ENCODE data around the gene AIG1. TPM values are rescaled to one million over a fixed set of nuclear protein-coding genes. Genes with fewer than 3 reads are reported as not detected.
"Not testable (repeated sequence)": the region's sequence is repeated elsewhere in the genome, so short reads cannot be mapped to it uniquely, and the experiment has no call there.

AIG1 gene
- total RNA-seq, 2 experiments from 2014 or later, result 11.7 to 12.1 TPM

DNA sequence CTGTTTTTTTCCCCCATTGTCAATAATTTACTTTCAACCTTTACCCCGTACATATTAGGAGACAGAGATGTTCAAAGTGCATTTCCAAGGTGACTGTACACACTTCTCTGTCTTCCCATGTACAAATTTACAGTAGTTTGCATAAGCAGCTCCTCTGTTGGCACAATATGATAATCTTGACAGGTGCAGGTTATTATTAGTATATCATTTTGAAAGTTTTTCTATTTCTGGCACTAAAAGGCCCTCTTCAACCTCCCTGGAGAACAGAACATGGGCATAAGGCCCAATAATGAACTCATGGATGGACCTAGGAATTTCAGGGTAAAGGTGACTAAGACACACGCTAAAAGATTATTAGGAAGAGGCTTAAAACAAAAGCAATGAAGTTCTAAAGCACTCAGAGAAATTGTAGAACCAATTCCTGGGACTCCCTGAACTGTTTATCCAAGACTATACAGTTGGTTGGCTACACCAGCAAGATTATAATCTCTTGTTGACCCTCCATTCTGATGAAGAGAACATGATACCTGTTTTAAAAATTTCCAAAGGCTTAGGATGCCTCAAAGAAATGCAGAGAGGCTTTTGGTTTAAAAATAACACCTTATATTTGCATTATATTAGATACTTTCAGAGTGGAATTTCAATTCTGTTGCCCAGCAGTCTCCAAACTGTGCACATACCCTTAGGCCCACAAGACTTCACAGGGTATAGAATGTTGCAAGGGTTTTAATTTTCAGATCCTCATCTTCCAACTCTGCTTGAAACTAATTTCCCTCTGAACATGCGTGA, 1.1 kb downstream of the AIG1 start:
- no peaks in the 10 kb centered on the region for H3K36me3 Mint-ChIP-seq (ENCODE audit: low read depth)
- H3K27ac Mint-ChIP-seq, result peak overlapping the region; percentile 93
- CTCF ChIA-PET, result interaction anchor here (1.3 kb wide), 1 partner anchor 14 kb away, joined by 3 read pairs; no protein-coding TSS in a partner anchor
- peaks cover 2% of the 10 kb centered on the region for H3K9me3 Mint-ChIP-seq
- DNase-seq, result no peak
- peak overlapping the region; percentile 82 for H3K4me3 Mint-ChIP-seq
- H3K27me3 Mint-ChIP-seq, result no peaks in the 10 kb centered on the region
- H3K4me1 Mint-ChIP-seq, result peaks cover 28% of the 10 kb centered on the region
- POLR2A ChIA-PET, result no interaction called here

DNA sequence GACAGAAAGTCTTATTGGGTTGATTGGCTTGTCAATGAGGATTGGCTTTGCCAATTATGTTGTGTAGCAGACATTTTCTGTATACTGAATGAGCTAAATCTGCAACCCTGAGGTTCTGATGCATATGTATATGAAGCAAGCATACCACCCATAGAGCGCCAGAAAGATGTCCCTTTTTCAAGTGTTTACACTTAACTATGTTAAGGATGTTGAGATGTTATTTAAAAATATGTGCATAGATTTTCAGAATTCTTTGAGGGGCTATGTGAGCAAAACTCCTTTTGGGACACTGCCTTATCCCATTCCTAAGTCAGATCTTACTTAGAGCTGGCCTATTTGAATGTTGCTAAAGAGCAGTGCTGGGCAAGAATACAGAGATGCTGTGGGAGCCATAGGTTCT, 1.9 kb downstream of the AIG1 start:
- Mint-ChIP-seq H3K36me3 (ENCODE audit: low read depth) (no peaks in the 10 kb centered on the region), H3K4me3 (no peak overlapping the region), H3K9me3 (peaks cover 2% of the 10 kb centered on the region), H3K27me3 (no peaks in the 10 kb centered on the region), H3K27ac (no peak overlapping the region), H3K4me1 (peaks cover 28% of the 10 kb centered on the region)
- no peak for DNase-seq
- CTCF ChIA-PET, result interaction anchor here (0.5 to 1.3 kb wide), 2 partner anchors 13 to 411 kb away, joined by 3 read pairs; no protein-coding TSS in a partner anchor
- POLR2A ChIA-PET, result no interaction called here

DNA sequence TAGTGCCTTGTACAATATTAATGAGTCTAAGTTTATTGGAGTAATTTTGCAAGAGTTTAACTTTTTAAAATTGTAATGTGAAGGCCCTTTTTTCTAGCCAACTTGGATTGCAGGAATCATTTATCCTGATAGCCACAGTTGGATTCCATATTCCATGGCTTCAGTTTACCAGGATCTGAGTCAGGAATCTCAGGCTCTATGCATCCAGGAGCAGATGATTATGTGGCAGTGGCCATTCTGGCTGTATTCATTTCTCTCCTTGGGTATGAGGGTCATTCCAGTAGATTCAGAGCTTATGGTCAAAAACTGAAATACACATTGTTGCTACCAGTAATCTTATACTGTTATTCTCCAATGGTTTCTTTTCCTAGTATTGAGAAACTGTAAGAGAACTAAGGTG, 2.9 kb downstream of the AIG1 start:
- Mint-ChIP-seq H3K4me1 (peaks cover 28% of the 10 kb centered on the region), H3K4me3 (no peak overlapping the region), H3K27me3 (no peaks in the 10 kb centered on the region), H3K27ac (no peak overlapping the region), H3K9me3 (peaks cover 2% of the 10 kb centered on the region), H3K36me3 (ENCODE audit: low read depth) (no peaks in the 10 kb centered on the region)
- POLR2A ChIA-PET, result no interaction called here
- DNase-seq, result no peak
- CTCF ChIA-PET, result no interaction called here

DNA sequence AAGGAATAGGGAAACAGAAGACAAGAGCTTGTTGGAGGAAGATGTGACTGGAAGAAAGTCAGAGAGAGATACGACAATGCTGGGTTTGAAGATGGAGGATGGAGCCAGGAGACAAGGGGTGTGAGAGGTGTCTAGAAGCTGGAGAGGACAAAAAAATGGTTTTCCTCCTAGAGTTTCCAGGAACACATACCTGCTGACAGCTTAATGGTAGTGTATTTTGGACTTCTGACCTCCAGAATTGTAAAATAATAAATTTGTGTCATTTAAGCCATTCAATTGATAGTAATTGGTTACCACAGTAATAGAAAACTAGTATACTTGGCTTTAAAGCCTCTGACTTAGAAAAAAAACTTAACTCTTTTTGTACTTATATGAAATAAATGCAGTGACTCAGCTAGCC, 3.6 kb downstream of the AIG1 start:
- Mint-ChIP-seq H3K27me3 (no peaks in the 10 kb centered on the region), H3K27ac (no peak overlapping the region), H3K4me1 (peaks cover 25% of the 10 kb centered on the region), H3K36me3 (ENCODE audit: low read depth) (no peaks in the 10 kb centered on the region), H3K4me3 (no peak overlapping the region), H3K9me3 (peaks cover 2% of the 10 kb centered on the region)
- ChIA-PET CTCF (interaction anchor here (0.9 kb wide), 1 partner anchor 19 kb away, joined by 3 read pairs; no protein-coding TSS in a partner anchor), POLR2A (no interaction called here)
- DNase-seq, result no peak

DNA sequence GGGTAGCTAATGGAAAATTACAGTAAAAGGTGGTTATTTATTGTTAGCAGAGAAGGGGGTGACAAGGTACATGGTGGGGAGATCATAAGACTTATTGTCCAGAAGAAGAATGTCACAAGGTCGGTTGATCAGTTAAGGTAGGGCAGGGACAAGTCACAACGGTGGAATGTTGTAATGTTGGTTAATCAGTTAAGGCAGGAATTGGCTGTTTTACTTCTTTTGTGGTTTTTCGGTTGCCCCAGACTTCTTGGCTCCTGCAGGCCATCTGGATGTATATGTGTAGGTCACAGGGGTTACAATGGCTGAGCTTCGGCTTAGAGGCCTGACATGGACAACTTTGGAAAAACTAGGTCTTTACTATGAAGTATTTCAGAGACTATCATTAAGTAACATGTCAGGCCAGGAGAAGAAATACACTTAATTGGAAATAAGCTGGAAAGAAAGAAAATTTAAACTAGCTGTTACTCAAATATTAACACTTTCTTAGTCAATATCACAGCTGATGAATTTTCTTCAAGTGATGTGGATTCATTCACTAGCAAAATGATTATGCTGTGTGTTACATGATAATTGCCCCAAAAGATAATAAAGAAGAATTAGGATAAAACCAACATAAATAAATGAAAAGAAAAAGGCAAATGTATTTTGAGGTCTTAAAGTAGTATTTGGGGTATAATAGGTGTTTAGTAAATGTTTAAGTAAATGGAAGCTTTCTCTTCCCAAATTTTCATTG, 4.4 kb downstream of the AIG1 start:
- POLR2A ChIA-PET, result no interaction called here
- Mint-ChIP-seq H3K4me1 (peaks cover 17% of the 10 kb centered on the region), H3K4me3 (no peak overlapping the region), H3K9me3 (peaks cover 2% of the 10 kb centered on the region), H3K27me3 (no peaks in the 10 kb centered on the region), H3K27ac (no peak overlapping the region), H3K36me3 (ENCODE audit: low read depth) (no peaks in the 10 kb centered on the region)
- no peak for DNase-seq
- CTCF ChIA-PET, result interaction anchor here (0.9 kb wide), 1 partner anchor 20 kb away, joined by 3 read pairs; no protein-coding TSS in a partner anchor

DNA sequence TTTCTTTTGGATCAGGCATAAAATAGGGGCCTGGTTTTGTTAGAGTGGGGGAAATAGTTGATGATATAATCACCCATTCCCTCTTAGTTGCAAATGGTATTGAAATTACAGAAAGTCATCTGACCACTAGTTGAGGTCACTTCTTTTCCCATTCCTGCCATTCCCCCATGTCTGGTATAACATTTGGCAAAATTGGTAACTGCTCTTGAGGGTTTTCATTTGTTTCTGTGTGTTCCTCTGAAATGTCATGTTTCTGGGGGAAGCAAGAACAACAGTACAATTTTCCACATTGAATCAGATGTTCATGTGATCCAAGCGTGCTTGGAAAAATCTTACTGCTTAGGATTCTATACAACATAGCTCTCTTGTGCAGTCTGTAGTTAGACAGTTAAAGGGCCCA, 7.3 kb downstream of the AIG1 start:
- H3K4me3 Mint-ChIP-seq, result no peak overlapping the region
- peaks cover 4% of the 10 kb centered on the region for H3K9me3 Mint-ChIP-seq
- H3K4me1 Mint-ChIP-seq, result no peaks in the 10 kb centered on the region
- no peaks in the 10 kb centered on the region for H3K36me3 Mint-ChIP-seq (ENCODE audit: low read depth)
- POLR2A ChIA-PET, result no interaction called here
- CTCF ChIA-PET, result no interaction called here
- no peak for DNase-seq
- no peak overlapping the region for H3K27ac Mint-ChIP-seq
- H3K27me3 Mint-ChIP-seq, result no peaks in the 10 kb centered on the region

DNA sequence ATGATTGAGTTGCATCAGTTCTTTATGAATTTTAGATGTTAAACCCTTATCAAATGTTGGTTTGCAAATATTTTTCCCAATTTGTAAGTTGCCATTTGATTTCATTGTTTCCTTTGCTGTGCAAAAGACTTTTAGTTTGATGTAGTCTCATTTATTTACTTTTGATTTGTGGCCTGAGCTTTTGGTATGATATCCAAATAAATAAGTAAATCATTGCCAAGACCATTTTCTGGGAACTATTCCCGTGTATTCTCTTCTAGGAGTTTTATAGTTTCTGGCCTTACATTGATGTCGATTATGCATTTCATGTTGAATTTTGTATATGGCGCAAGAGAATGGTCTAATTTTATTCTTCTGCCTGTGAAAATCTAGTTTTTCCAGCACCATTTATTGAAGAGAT, 13.4 kb downstream of the AIG1 start:
- H3K4me1 Mint-ChIP-seq, result peaks cover 3% of the 10 kb centered on the region
- no peak overlapping the region for H3K27ac Mint-ChIP-seq
- CTCF ChIA-PET, result no interaction called here
- POLR2A ChIA-PET, result no interaction called here
- no peak overlapping the region for H3K4me3 Mint-ChIP-seq
- H3K9me3 Mint-ChIP-seq, result peaks cover 20% of the 10 kb centered on the region
- peaks cover 14% of the 10 kb centered on the region for H3K36me3 Mint-ChIP-seq (ENCODE audit: low read depth)
- H3K27me3 Mint-ChIP-seq, result no peaks in the 10 kb centered on the region
- no peak for DNase-seq

DNA sequence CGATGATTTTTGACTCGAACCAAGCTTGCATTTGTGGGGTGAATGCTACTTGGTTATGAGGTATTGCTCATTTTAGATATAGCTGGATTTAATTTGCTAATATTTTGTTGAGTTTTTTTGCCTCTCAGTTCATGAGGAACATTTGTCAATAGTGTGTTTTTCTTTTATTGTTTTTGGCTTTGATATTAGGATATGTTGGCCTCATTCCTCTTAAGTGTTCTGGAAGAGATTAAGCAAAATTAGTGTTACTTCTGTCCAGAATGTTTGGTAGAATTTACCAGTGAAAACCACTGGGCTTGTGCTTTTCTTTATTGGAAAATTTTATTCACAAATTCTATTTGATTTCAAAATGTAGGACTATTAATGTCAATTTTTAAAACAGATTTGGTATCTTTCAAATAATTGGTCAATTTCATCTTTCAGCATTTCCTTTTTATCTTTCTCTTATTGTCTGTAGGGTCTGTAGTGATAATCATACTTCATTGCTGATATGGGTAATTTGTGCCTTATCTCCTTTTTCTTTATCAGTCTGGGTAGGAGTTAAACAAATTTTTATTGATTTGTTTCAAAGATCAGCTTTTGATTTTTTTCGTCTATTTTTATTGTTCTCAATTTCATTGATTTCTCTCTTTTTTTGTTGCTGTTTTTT, 14.1 kb downstream of the AIG1 start:
- Mint-ChIP-seq H3K27me3 (no peaks in the 10 kb centered on the region), H3K9me3 (peaks cover 23% of the 10 kb centered on the region), H3K36me3 (ENCODE audit: low read depth) (peaks cover 16% of the 10 kb centered on the region), H3K27ac (no peak overlapping the region), H3K4me3 (no peak overlapping the region), H3K4me1 (peaks cover 3% of the 10 kb centered on the region)
- POLR2A ChIA-PET, result no interaction called here
- CTCF ChIA-PET, result interaction anchor here (1.2 kb wide), 1 partner anchor 12 kb away, joined by 3 read pairs; no protein-coding TSS in a partner anchor
- no peak for DNase-seq

DNA sequence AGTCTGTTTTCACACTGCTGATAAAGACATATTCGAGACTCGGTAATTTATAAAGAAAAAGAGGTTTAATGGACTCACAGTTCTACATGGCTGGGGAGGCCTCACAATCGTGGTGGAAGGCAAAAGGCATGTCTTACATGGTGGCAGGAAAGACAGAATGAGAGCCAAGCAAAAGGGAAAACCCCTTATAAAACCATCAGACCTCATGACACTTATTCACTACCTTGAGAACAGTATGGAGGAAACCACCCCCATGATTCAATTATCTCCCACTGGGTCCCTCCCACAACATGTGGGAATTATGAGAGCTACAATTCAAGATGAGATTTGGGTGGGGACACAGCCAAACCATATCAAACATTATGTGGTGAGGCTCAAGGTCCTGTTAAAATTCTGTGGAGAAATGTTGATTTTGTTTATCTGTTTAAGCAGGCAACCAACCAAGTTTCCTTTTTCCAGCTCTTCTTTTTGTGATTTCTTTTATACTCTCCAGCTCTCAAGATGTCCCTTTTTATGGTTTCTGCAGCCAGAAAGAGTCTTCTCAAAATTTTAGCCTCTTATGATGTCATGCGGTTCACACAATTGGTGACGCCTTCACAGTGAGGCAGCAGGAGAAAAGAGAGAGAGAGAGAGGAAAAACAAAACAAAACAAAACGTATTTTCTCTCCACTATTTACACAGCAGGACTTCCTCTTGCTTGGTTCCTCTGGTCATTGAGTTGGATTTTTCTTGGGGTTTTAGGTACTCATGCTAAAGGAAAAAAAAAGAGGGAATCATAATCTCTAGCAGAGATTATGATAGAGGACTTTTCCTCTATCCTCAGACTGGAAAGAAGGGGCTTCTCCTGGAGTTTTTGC, 18.0 kb downstream of the AIG1 start:
- Mint-ChIP-seq H3K4me3 (no peak overlapping the region), H3K4me1 (peaks cover 3% of the 10 kb centered on the region), H3K9me3 (peaks cover 20% of the 10 kb centered on the region), H3K27me3 (no peaks in the 10 kb centered on the region), H3K27ac (no peak overlapping the region), H3K36me3 (ENCODE audit: low read depth) (peaks cover 14% of the 10 kb centered on the region)
- CTCF ChIA-PET, result no interaction called here
- no peak for DNase-seq
- POLR2A ChIA-PET, result no interaction called here

DNA sequence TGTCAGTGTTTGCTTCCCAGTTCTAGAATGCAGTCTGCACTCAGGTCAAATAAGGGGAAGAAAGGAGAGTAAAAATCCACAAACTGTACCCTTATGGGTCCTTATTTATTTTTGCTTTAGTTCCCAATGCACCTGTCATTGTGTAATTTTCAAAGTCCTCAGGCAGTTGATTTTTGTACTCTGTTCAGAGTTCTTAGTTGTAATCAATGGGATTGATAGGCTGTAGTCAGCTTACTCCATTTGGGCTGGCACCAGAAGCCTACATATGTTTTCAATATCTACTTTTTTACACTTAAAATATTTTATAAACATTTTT, 18.6 kb downstream of the AIG1 start:
- peaks cover 9% of the 10 kb centered on the region for H3K36me3 Mint-ChIP-seq (ENCODE audit: low read depth)
- H3K27me3 Mint-ChIP-seq, result no peaks in the 10 kb centered on the region
- no peak overlapping the region for H3K4me3 Mint-ChIP-seq
- no peak overlapping the region for H3K27ac Mint-ChIP-seq
- H3K4me1 Mint-ChIP-seq, result peaks cover 3% of the 10 kb centered on the region
- CTCF ChIA-PET, result no interaction called here
- peaks cover 15% of the 10 kb centered on the region for H3K9me3 Mint-ChIP-seq
- POLR2A ChIA-PET, result no interaction called here
- no peak for DNase-seq

DNA sequence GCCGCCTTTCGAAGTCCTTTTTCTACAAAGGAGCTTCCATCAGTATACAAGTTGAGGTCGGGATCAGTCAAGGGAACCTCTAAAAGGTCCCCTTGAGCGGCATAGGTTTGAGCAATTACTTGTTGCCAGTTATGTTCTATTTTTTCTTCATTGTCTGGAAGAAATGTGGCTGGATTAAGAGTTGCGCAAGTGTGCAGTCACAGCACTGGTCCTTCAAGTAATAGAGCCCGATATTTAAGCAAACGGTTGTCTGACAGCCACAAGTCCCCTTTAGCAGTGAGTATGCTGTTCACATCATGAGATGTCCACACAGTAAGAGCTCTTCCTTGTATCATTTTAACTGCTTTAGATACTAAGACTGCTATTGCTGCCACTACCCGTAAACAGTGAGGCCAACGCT, 21.6 kb downstream of the AIG1 start:
- H3K36me3 Mint-ChIP-seq (ENCODE audit: low read depth); H3K4me3 Mint-ChIP-seq; H3K27ac Mint-ChIP-seq; CTCF ChIA-PET; DNase-seq; H3K4me1 Mint-ChIP-seq; H3K27me3 Mint-ChIP-seq: not testable (repeated sequence)
- H3K9me3 Mint-ChIP-seq, result peaks cover 10% of the 10 kb centered on the region
- POLR2A ChIA-PET, result interaction anchor here (1.0 kb wide), 1 partner anchor 23 kb away, joined by 3 read pairs; no protein-coding TSS in a partner anchor

DNA sequence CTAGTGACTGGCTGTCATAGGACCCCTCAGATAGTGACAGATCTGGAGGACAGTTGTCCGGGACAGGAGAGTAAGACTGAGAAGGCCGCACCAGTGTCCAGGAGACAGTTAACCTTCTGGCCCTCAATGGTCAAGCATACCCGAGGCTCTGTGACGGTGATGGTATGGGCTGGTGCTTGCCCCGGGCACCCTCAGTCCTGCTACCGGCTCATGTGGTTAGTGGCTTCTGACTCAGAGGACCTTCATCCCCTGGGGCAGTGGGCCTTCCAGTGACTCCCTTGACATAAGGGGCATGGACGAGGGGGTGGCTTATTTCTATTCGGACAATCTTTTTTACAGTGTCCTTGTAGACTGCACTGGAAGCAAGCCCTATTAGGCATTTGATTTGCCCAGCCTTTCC, 23.3 kb downstream of the AIG1 start:
- H3K9me3 Mint-ChIP-seq; CTCF ChIA-PET; H3K36me3 Mint-ChIP-seq (ENCODE audit: low read depth); POLR2A ChIA-PET; H3K27me3 Mint-ChIP-seq; H3K27ac Mint-ChIP-seq; H3K4me1 Mint-ChIP-seq; DNase-seq; H3K4me3 Mint-ChIP-seq: not testable (repeated sequence)

DNA sequence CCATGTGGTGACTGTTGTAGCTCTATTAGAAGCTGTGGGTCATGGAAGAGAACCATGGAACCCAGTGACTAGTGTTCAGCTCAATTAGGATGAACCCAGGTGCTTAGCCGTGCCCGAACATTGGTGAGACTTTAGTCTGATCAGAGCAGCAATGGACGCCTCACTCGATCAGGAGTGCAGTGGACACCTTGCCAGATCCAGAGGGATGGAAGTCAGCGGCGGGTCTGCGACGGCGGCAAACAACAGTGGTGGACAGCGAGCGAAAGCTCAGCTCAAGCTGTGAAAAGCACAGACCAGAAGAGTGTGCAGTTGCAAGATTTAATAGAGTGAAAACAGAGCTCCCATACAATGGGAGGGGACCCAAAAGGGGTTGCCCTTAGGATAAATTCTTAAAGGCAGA, 26.6 kb downstream of the AIG1 start:
- CTCF ChIA-PET, H3K27me3 Mint-ChIP-seq: not testable (repeated sequence)

More for the DNA sequence above, 26.6 kb downstream of the AIG1 start:
- POLR2A ChIA-PET; H3K27ac Mint-ChIP-seq; H3K9me3 Mint-ChIP-seq; H3K36me3 Mint-ChIP-seq (ENCODE audit: low read depth); H3K4me3 Mint-ChIP-seq; H3K4me1 Mint-ChIP-seq; DNase-seq: not testable (repeated sequence)
